Epithelial cell of esophagus (primary cell): ENCODE data around the gene SLC13A1.
"Not testable (repeated sequence)": the region's sequence is repeated elsewhere in the genome, so short reads cannot be mapped to it uniquely, and the experiment has no call there.

ENCODE experiments used
- DNase-seq: peaks from one replicate; pipeline ENCODE4 v3.0.0; 2010; ENCODE audit warnings: low read depth
- H3K4me3 ChIP-seq: 2 replicates; pipeline ENCODE4 v1.5.1; 2011; ENCODE audit warnings: mild to moderate bottlenecking, low read length, control low read depth
- CTCF ChIP-seq: IDR thresholded peaks from 2 replicates; pipeline ENCODE4 v1.5.1; 2011; ENCODE audit warnings: low read depth, mild to moderate bottlenecking, low read length, control low read depth, inconsistent platforms; ENCODE audit not compliant: insufficient read depth; ENCODE audit errors: missing control alignments

Gene SLC13A1

GRCh38 chr7:123230147-123230546 is 30.4 kb upstream of the SLC13A1 start:
- no peak for DNase-seq
- no peak for TF ChIP-seq CTCF
- no peak overlapping the region for H3K4me3 ChIP-seq

GRCh38 chr7:123229426-123229825 is 29.7 kb upstream of the SLC13A1 start:
- peak; percentile 7 for DNase-seq
- no peak overlapping the region for H3K4me3 ChIP-seq
- no peak for TF ChIP-seq CTCF

GRCh38 chr7:123227666-123228065 is 27.9 kb upstream of the SLC13A1 start:
- DNase-seq, H3K4me3 ChIP-seq: not testable (repeated sequence)

GRCh38 chr7:123220396-123220795 is 20.6 kb upstream of the SLC13A1 start:
- no peak for TF ChIP-seq CTCF
- H3K4me3 ChIP-seq = no peak overlapping the region
- no peak for DNase-seq

GRCh38 chr7:123218866-123219265 is 19.1 kb upstream of the SLC13A1 start:
- no peak for TF ChIP-seq CTCF
- DNase-seq = no peak
- H3K4me3 ChIP-seq = no peak overlapping the region

- TF ChIP-seq CTCF = no peak
- no peak for DNase-seq
- H3K4me3 ChIP-seq = no peak overlapping the region
Measured at GRCh38 chr7:123216825-123217224, 17.1 kb upstream of the SLC13A1 start.

GRCh38 chr7:123215350-123215749 is 15.6 kb upstream of the SLC13A1 start:
- no peak for TF ChIP-seq CTCF
- no peak for DNase-seq
- H3K4me3 ChIP-seq = no peak overlapping the region

- no peak for TF ChIP-seq CTCF
- DNase-seq = no peak
- H3K4me3 ChIP-seq = no peak overlapping the region
Measured at GRCh38 chr7:123211545-123211944, 11.8 kb upstream of the SLC13A1 start.
